AG10803 (cell line): ENCODE data around the gene UTP18.
"Not testable (repeated sequence)": the region's sequence is repeated elsewhere in the genome, so short reads cannot be mapped to it uniquely, and the experiment has no call there.

Experiments used
- DNase-seq: peaks from one replicate; pipeline ENCODE4 v3.0.0; 2010; ENCODE audit warnings: low read depth
- H3K4me3 ChIP-seq: 2 replicates; pipeline ENCODE4 v1.5.1; 2011; ENCODE audit warnings: mild to moderate bottlenecking, low read length, control low read depth
- TF ChIP-seq, protein P1 (sequence below): conservative IDR thresholded peaks from 2 replicates; pipeline ENCODE4 v1.5.1; 2011; ENCODE audit warnings: mild to moderate bottlenecking, low read length, control low read depth, inconsistent platforms

The UTP18 gene

DNA sequence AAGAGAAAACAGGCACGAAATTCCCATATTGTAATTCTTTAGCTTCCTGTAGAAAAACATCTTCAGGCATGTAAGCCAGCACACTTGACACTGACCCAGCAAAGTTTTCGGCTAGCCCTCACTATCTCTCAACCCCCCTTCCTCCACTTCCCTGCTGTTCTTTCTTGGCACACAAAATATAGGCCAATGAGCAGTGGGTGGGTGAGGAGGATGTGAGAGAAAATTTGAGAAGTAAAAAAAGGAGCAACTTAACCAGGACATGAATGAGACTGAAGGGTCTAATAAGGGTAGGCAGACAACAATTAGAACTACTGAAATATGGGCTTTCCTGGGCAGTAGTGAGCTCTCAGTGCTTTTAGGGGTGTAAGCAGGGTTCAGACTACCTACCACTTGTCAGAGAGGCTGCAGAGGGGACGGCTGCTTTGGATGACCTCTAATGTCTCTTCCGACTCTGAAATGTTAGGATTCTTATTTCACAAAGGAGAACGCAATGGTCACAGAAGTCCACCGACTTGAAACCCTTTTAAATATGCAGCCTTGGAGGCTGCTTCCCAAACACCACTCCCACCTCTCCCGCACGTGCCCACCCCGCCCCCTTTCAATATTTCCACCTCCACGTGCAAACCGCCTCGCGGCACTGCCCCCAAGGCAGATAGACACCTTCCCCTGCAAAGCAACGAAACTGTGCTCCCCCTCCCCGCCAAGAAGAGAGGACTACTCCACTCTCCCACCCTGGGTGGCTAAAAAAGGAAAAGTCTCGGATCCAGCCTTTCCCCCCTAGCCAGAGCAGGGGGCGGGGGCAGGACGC, 1.4 kb upstream of the UTP18 start:
- H3K4me3 ChIP-seq = peak overlapping the region; percentile 85
- TF ChIP-seq, protein P1, sequence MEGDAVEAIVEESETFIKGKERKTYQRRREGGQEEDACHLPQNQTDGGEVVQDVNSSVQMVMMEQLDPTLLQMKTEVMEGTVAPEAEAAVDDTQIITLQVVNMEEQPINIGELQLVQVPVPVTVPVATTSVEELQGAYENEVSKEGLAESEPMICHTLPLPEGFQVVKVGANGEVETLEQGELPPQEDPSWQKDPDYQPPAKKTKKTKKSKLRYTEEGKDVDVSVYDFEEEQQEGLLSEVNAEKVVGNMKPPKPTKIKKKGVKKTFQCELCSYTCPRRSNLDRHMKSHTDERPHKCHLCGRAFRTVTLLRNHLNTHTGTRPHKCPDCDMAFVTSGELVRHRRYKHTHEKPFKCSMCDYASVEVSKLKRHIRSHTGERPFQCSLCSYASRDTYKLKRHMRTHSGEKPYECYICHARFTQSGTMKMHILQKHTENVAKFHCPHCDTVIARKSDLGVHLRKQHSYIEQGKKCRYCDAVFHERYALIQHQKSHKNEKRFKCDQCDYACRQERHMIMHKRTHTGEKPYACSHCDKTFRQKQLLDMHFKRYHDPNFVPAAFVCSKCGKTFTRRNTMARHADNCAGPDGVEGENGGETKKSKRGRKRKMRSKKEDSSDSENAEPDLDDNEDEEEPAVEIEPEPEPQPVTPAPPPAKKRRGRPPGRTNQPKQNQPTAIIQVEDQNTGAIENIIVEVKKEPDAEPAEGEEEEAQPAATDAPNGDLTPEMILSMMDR = no peak
- DNase-seq = no peak

DNA sequence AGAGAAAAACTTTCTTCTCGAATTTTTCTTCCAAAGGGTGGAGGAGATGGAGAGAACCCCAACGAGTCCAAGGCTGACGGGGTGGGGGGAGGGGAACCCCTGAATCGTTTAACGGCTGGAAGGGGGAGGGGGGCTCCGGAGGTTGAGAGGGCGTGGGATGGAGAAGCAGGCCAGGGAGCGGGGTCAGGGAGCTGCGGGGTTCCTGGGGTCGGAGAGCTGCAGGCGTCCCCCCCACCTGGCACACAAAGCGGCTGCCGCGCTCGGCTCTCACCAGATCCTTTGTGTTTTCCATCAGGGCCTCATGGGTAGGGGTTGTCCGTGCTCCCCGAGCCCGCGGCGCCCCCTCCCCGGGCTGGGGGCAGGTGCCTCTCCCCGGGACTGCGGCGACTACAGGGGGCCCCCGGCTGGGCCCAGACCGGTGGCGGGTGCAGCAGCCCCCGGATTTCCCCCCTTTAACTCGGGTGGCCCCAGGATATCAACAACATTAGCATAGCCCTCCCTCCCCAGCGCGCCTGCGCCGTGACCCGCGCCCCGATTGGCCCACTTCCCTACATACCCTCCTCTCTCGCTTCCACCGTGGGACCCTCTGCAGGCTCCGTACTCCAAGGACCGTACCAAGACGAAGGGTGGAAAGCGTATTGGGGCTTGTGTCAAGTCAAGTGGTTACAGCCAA, 646 bp upstream of the UTP18 start, which contains the start of gene MBTD1:
MBTD1 (minus strand) TSS at position 486 of the 673 bp plus-strand sequence. CDS start 34,888 bp downstream, outside the sequence.
- TF ChIP-seq, protein P1 = no peak
- peak within 1 kb of the TSS; percentile 85 for H3K4me3 ChIP-seq
- peak; percentile 95 for DNase-seq

GRCh38 chr17:51261024-51261963, 948 bp downstream of the UTP18 start:
- no peak for DNase-seq
- peak overlapping the region; percentile 83 for H3K4me3 ChIP-seq
- TF ChIP-seq, protein P1 = no peak

DNA sequence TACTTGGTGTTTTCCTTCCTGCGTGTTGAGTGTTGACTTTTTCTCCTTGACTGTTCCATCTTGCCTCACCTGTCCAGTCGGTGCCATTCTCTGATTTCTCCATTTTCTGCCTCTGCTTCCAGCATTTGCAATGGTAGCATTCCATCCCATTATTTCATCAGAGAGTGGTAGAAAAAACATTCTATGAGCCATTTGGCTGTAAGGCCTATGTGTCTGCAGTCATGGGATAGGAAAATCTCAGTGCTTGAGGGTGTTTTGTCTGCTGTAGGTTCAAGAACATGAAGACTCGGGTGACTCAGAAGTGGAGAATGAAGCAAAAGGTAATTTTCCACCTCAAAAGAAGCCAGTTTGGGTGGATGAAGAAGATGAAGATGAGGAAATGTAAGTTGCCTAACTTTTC, 2.7 kb downstream of the UTP18 start:
- DNase-seq = peak; percentile 31

DNA sequence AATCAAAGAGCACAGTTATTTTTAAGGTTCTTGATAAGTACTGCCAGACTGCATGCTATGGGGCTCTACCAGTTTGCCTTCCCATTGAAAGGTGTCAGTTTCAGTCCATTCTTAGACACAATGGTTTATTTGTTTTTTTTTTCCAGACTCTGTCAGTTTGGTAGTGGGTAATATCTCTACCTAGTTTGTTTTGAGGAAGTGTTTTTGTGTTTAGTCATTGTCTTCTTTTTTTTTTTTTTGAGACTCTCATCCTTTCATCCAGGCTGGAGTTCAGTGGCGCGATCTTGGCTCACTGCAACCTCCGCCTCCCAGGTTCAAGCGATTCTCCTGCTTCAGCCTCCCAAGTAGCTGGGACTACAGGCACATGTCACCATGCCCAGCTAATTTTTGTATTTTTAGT, 4.1 kb downstream of the UTP18 start:
- not testable (repeated sequence) for DNase-seq, H3K4me3 ChIP-seq

More for the DNA sequence above, 2.7 kb downstream of the UTP18 start:
- H3K4me3 ChIP-seq = no peak overlapping the region
- TF ChIP-seq, protein P1 = no peak

DNA sequence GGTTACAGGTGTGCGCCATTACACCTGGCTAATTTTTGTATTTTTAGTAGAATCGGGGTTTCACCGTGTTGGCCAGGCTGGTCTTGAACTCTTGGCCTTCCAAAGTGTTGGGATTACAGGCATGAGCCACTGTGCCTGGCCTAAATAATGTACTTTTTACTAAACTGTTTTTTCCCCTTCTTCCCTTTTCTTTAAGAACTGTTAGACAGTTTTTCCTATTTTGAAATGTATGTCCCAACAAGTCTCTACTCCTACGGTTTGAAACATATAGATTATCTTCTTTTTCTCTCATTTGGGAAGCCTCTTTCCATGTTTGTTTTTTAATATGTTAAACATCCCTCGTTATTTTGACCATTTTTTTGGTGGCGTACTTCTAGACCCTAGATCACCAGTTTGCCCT, 9.6 kb downstream of the UTP18 start:
- no peak overlapping the region for H3K4me3 ChIP-seq
- TF ChIP-seq, protein P1 = no peak
- no peak for DNase-seq

GRCh38 chr17:51270636-51271035, 10.3 kb downstream of the UTP18 start:
- DNase-seq = no peak
- no peak overlapping the region for H3K4me3 ChIP-seq
- TF ChIP-seq, protein P1 = no peak
